Posterior vena cava (tissue), 2 donors: Measurements from ENCODE around the gene SORCS2. TPM values are rescaled to one million over a fixed set of nuclear protein-coding genes. Genes with fewer than 3 reads are reported as not detected.
"Not testable (repeated sequence)": the region's sequence is repeated elsewhere in the genome, so short reads cannot be mapped to it uniquely, and the experiment has no call there.

Experiments
- DNase-seq: peaks from one replicate; pipeline ENCODE4 v3.0.0-alpha.2; 2020; ENCODE audit warnings: low spot score
- intact Hi-C, 2 donors: fragments of 100-400 bp; cut with DNase I; formaldehyde crosslinking; loops; one replicate each; pipeline versions ENCODE4 v1.14.1 to v1.14.2; 2022 to 2023
- total RNA-seq, 2 donors: library from RNA; stranded (reverse); fragmentation: NEBNext Ultra II Directional; extraction: Animal tissue kit (Norgen Biotek cat#: 25700); gene quantifications; one replicate each; pipeline ENCODE4 v1.2.1, GENCODE V29; 2021
- donor health status: DM: yes; HTN: yes; CAD: no.
- donor health status: DM: yes; HTN: yes; CAD: no.

Gene SORCS2
- total RNA-seq, 2 donors from 2014 or later, result 5.0 to 11.9 TPM

DNA sequence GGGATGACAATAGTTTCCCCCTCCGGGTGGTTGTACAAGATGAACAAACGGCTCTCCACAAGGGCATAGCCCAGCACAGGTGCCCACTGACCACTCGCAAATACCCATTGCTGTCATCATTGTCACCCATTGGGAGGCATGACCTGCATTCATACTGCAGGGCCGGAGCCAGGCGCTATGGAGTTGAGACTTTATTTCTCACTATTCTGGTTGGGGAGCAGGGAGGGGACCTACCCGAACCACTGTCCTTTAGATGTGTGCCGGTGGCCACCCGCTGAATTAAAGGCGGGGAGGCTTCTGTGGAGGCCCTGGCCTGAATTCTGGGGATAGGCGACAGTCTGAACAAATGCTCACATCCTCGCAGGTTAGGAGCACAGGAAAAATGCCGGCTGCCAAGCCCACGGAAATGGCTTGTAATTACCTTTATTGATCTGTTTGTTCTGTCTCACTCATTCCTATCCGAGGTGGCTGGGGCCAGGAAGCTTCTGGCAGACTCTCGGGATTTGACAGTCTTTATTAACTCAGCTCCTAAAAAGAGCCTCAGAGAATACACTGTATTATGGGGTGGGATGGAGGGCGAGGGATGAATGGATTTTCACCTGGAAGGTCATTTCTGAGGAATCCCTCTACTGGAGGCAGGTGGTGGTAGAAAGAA lies 367.5 kb downstream of the SORCS2 start:
- peak; percentile 72 for DNase-seq
- intact Hi-C loops, result no loop called here

GRCh38 chr4:7561557-7561956 lies 369.2 kb downstream of the SORCS2 start:
- intact Hi-C loops, result no loop called here
- DNase-seq, result no peak

DNA sequence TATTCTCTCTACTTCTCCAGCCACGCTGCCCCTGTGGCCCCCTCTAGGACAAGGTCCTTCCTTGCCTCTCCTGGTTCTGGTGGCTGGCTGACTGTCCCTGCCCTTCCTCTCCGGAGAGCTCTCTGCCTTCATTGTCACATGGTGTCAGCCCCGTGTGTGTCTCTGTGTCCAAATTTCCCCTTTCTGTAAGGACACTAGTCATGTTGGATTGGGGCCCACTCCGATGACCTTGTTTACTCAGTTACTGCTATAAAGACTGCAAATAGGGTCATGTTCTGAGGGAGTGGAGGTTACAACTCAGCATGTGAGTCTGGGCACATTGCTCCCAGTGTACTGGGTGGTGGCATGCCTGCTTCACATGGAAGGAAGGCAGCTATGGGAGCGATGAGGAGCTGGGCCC lies 371.9 kb downstream of the SORCS2 start:
- intact Hi-C loops, result no loop called here
- peak; percentile 51 for DNase-seq

DNA sequence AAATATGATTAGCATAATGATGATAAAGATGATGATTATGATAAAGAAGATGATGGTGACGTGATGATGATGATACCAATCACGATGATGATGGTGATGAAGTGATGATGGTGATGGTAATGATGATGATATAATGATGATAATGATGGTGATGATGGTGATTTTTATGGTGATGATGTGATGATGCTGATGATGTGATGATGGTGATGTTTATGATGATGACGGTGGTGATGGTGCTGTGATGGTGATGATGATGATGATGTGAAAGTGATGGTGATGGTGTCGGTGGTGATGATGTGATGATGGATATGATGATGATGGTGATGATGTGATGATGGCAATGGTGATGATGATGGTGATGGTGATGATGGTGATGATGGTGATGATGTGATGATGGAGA lies 373.1 kb downstream of the SORCS2 start:
- DNase-seq, result no peak
- intact Hi-C loops, result no loop called here

GRCh38 chr4:7569810-7570783 lies 377.8 kb downstream of the SORCS2 start:
- intact Hi-C loops, result loop anchor here in 1 of 2 donors (1.0 kb wide), 1 partner anchor 49 kb away; no protein-coding TSS in a partner anchor
- DNase-seq, result peak; percentile 68

- intact Hi-C loops, result no loop called here
- peak; percentile 55 for DNase-seq
These were observed 378.7 kb downstream of the SORCS2 start for GRCh38 chr4:7571001-7571400.

GRCh38 chr4:7571701-7572100 lies 379.4 kb downstream of the SORCS2 start:
- DNase-seq, result no peak

DNA sequence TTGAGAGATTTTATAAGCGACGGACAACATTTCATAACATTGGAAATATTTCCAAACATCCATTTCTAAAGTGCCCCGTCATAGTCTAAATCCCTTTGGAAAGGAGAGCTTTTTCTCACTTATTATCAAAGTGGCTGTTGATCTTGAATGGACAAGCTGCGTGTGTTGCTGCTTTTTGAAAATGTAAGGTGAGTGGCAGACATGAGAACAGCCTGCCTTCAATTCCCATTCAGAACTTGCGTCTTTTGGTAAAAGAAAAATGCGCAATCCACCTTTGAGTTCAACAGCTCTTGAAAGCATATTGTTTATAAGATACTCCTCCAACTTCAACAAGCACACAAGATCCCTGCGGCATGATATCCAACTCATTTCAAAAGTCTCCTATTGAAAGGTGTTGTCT lies 380.6 kb downstream of the SORCS2 start:
- no peak for DNase-seq

More at GRCh38 chr4:7571701-7572100, 379.4 kb downstream of the SORCS2 start:
- intact Hi-C loops, result no loop called here

DNA sequence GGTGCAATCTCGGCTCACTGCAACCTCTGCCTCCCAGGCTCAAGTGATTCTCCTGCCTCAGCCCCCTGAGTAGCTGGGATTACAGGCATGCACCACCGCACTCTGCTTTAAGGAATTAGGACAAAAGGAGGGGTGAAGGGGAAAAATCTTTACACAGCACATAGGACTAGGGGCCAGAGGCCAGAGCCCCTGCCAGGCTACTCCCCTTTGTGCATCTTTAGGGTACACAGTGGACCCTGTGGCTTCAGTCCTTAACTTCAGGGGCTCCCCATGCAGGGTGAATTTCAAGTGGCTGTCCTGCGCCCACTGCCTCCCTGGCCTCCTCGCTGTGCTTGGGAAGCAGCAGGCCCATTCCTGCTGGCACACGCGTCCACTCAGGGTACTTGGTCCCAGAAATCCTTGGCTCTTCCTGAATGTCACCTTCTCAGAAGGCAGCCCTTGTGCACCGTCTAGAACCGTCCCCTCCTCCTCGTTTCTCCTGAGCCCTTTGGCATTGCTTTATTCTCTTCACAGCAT lies 381.3 kb downstream of the SORCS2 start:
- DNase-seq, result no peak
- intact Hi-C loops, result no loop called here

More for the DNA sequence above, 380.6 kb downstream of the SORCS2 start:
- intact Hi-C loops, result no loop called here

GRCh38 chr4:7574287-7575014 lies 382.1 kb downstream of the SORCS2 start:
- intact Hi-C loops, result no loop called here
- no peak for DNase-seq

DNA sequence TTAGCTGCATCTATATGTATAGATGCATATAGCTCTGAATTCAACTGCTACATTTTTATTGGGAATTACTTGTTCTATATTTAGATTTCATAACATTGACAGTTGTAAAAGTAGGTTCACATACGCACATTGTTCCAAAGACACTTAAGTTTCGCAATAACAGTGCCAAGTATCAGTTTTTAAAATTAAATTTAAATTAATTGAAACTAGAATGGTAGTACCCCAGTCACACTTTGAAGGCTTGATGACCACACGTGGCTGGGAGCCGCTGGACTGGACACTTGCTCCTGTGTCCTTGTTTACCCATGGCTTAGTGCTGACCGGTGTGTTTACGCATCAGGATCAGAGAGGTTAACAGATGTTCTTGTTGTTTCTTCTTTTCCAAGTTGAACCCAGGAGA lies 383.1 kb downstream of the SORCS2 start:
- intact Hi-C loops, result no loop called here
- no peak for DNase-seq

GRCh38 chr4:7577361-7578039 lies 385.2 kb downstream of the SORCS2 start:
- DNase-seq, intact Hi-C loops: not testable (repeated sequence)

DNA sequence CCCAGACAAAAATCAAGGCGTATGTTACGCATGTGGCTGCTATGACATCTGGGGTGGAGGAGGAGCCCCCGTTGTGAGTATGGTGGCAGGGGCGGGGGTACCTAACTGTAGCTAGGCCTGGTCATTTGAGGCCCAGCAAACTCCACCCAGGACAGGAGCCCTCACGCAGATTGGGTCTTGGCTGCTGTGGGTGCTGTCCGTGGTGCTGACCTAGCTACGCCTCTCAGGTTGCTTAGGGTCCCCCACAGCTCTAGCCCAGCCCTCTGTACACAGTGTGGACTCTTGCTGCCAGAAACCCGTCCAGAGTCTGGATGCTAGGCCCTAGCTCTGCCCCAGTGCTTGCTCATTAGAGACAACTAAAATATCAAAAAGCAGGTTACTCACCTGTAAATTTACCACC lies 389.1 kb downstream of the SORCS2 start:
- DNase-seq, result no peak
- intact Hi-C loops, result no loop called here

- intact Hi-C loops, result no loop called here
These were observed 390.2 kb downstream of the SORCS2 start for GRCh38 chr4:7582313-7583097.

DNA sequence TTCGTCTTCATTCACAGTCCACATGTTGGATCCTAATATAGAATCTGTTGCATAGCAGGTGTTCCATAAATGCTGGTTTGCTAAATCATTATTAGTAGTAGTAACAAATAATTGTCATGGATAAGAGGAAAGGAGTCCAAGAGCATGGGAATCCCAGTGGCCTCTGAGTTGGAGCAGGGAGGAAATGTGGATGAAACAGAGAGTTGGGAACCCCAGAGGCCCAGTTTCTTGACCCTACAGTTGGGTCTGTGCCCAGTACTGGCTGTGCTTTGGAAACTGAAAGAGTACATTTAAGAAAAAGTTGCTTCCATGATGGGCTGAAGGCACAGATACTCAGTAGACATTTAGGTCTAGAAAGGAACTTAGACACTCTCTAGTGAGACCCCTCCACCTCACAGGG lies 391.8 kb downstream of the SORCS2 start:
- intact Hi-C loops, result no loop called here

More at GRCh38 chr4:7582313-7583097, 390.2 kb downstream of the SORCS2 start:
- peak; percentile 38 for DNase-seq

GRCh38 chr4:7584606-7585159 lies 392.3 kb downstream of the SORCS2 start:
- intact Hi-C loops, result no loop called here
- DNase-seq, result peak; percentile 3

More for the DNA sequence above, 391.8 kb downstream of the SORCS2 start:
- DNase-seq, result peak; percentile 3

DNA sequence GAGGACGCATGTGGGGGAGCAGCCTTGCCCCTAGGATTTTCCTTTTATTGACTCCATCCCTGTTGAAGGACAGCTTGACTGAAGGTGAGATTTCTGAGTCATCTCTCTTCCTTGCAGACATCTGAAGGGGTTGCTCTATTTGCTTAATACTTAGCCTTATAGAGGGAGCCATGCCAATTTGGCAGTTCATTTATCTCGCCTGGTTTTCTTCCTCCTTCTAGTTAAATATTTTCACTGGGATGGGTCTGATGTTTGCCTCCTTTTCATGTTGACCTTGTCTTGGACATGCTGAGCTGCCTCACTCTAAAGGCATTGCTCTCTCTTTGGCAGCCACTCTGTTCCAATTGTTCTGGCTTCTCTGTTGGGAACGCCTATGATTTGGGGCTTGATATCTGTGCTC lies 393.4 kb downstream of the SORCS2 start:
- no peak for DNase-seq
- intact Hi-C loops, result no loop called here
